ENCODE data around the gene LDHD. TPM values are rescaled to one million over a fixed set of nuclear protein-coding genes. Genes with fewer than 3 reads are reported as not detected.

Gene LDHD
- total and polyA plus RNA-seq, 2 of the 13 experiments (the other 11 are each of a cell fraction or from before 2014, with no cell fraction given), result 9.1 to 9.8 TPM

DNA sequence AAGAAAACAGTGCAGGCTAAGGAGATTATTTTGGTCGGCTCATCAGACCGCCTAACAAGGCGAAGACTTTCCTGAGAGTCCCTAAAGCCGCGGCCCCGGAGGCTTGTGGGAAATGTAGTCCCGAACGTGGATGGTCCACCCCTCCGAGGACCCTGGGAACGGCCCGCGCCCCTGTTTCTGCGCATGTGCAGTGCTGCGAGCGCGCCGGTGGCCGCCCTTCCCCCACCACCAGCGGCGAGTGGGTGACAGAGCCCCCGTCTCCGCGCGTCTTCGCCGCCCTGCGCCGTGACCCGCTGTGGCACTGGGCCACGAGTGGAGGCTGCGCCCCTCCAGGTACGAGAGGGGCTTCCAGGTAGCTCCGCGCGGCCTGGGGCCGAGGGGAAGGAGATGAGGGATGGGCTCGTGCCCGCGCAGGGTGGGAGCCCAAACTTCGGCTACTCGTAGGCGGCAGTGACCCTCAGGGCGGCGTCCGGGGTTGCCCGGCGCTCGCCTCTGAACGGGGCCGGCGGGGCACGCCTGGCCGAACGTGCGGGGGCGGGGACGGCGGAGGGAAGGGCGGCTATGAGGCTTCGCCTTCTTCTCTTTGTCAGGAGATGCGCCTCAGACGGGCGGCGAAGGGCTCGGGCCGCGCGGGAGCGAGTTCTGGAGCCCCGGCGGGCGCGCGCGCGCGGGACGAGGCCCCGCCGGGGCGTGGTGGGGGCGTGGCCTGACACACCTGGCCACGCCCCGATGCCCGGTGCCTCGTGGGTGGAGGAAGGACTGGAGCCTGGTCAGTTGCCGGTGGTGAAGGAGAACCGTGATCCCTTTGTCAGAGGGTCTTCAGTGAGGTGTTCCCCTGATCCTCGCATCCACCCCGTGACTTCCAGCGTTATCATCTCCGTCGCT is 32.0 kb upstream of the LDHD start, which contains the start of gene ZFP1 (continued):
- TF ChIP-seq, protein P1, sequence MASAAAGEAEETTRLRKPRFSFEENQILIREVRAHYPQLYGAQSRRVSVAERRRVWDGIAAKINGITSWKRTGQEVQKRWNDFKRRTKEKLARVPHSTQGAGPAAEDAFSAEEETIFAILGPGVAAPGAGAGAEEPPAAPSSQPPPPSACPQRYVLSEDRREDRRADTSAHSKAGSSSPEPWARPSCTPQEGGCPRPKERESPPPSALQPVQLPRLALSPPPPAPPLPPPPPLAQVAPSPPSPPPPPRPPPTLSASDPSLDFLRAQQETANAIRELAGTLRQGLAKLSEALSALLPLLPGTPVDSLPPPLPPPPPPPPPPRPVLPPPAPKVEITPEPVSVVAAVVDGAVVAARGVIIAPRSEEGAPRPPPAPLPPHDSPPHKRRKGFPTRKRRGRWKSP (CRISPR knock-in tag; IDR thresholded peaks at IDR 0.05), result peak; percentile 77; the same call in 1 of the 2 replicates
- TF ChIP-seq, protein P2, sequence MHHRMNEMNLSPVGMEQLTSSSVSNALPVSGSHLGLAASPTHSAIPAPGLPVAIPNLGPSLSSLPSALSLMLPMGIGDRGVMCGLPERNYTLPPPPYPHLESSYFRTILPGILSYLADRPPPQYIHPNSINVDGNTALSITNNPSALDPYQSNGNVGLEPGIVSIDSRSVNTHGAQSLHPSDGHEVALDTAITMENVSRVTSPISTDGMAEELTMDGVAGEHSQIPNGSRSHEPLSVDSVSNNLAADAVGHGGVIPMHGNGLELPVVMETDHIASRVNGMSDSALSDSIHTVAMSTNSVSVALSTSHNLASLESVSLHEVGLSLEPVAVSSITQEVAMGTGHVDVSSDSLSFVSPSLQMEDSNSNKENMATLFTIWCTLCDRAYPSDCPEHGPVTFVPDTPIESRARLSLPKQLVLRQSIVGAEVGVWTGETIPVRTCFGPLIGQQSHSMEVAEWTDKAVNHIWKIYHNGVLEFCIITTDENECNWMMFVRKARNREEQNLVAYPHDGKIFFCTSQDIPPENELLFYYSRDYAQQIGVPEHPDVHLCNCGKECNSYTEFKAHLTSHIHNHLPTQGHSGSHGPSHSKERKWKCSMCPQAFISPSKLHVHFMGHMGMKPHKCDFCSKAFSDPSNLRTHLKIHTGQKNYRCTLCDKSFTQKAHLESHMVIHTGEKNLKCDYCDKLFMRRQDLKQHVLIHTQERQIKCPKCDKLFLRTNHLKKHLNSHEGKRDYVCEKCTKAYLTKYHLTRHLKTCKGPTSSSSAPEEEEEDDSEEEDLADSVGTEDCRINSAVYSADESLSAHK (CRISPR knock-in tag; IDR thresholded peaks at IDR 0.05; ENCODE audit: borderline replicate concordance), result no peak
- TF ChIP-seq NFE2 (CRISPR knock-in tag; IDR thresholded peaks at IDR 0.05) (no peak; the same call in 1 of the 2 replicates), MXI1 (IDR thresholded peaks at IDR 0.05; ENCODE audit: borderline replicate concordance, low read depth, low read length) (peak; percentile 87; the same call in 1 of the 3 replicates), ZNF367 (CRISPR knock-in tag; IDR thresholded peaks at IDR 0.05; ENCODE audit: borderline replicate concordance) (peak; percentile 89; the same call in 1 of the 2 replicates), ZNF891 (CRISPR knock-in tag; IDR thresholded peaks at IDR 0.05) (peak; percentile 88), MAZ (IDR thresholded peaks at IDR 0.05; ENCODE audit: borderline replicate concordance, low read depth, low read length) (peak; percentile 15; the same call in 1 of the 2 replicates), MAZ (CRISPR knock-in tag; IDR thresholded peaks at IDR 0.05; ENCODE audit: low read depth) (peak; percentile 89), FOXM1 (CRISPR knock-in tag; IDR thresholded peaks at IDR 0.05) (no peak), ZMYM2 (CRISPR knock-in tag; IDR thresholded peaks at IDR 0.05) (peak; percentile 42; the same call in 1 of the 2 replicates), ZNF724P (CRISPR knock-in tag; IDR thresholded peaks at IDR 0.05; ENCODE audit: borderline replicate concordance) (peak; percentile 67; the same call in 1 of the 2 replicates), MTF1 (CRISPR knock-in tag; IDR thresholded peaks at IDR 0.05) (0 out of 2 replicates have a peak, but pooled peaks have one; percentile 76), STAG1 (CRISPR knock-in tag; IDR thresholded peaks at IDR 0.05) (peak; percentile 13; the same call in 1 of the 2 replicates), SATB2 (CRISPR knock-in tag; IDR thresholded peaks at IDR 0.05) (no peak; the same call in none of the 2 replicates), JARID2 (CRISPR knock-in tag; IDR thresholded peaks at IDR 0.05; ENCODE audit: insufficient replicate concordance) (peak; percentile 82)
- TF ChIP-seq, protein P3, sequence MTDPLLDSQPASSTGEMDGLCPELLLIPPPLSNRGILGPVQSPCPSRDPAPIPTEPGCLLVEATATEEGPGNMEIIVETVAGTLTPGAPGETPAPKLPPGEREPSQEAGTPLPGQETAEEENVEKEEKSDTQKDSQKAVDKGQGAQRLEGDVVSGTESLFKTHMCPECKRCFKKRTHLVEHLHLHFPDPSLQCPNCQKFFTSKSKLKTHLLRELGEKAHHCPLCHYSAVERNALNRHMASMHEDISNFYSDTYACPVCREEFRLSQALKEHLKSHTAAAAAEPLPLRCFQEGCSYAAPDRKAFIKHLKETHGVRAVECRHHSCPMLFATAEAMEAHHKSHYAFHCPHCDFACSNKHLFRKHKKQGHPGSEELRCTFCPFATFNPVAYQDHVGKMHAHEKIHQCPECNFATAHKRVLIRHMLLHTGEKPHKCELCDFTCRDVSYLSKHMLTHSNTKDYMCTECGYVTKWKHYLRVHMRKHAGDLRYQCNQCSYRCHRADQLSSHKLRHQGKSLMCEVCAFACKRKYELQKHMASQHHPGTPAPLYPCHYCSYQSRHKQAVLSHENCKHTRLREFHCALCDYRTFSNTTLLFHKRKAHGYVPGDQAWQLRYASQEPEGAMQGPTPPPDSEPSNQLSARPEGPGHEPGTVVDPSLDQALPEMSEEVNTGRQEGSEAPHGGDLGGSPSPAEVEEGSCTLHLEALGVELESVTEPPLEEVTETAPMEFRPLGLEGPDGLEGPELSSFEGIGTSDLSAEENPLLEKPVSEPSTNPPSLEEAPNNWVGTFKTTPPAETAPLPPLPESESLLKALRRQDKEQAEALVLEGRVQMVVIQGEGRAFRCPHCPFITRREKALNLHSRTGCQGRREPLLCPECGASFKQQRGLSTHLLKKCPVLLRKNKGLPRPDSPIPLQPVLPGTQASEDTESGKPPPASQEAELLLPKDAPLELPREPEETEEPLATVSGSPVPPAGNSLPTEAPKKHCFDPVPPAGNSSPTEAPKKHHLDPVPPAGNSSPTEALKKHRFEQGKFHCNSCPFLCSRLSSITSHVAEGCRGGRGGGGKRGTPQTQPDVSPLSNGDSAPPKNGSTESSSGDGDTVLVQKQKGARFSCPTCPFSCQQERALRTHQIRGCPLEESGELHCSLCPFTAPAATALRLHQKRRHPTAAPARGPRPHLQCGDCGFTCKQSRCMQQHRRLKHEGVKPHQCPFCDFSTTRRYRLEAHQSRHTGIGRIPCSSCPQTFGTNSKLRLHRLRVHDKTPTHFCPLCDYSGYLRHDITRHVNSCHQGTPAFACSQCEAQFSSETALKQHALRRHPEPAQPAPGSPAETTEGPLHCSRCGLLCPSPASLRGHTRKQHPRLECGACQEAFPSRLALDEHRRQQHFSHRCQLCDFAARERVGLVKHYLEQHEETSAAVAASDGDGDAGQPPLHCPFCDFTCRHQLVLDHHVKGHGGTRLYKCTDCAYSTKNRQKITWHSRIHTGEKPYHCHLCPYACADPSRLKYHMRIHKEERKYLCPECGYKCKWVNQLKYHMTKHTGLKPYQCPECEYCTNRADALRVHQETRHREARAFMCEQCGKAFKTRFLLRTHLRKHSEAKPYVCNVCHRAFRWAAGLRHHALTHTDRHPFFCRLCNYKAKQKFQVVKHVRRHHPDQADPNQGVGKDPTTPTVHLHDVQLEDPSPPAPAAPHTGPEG (CRISPR knock-in tag; IDR thresholded peaks at IDR 0.05), result peak; percentile 82
